Stimulated activated CD8-positive, alpha-beta memory T cell treated with anti-CD3 and anti-CD28 coated beads, Interleukin-4, amount 100 ng/mL, for 1 hour (primary cell): Measurements from ENCODE around the gene PTPRK.
A peak's percentile ranks its signal among the peaks of the same experiment; 100 is the strongest.

Experiments used
- DNase-seq, 2 donors: peaks; one replicate each; pipeline ENCODE4 v3.0.0-alpha.2; 2020; ENCODE audit warnings: low read depth in 2 of 2, low spot score in 1 of 2

The PTPRK gene

DNA sequence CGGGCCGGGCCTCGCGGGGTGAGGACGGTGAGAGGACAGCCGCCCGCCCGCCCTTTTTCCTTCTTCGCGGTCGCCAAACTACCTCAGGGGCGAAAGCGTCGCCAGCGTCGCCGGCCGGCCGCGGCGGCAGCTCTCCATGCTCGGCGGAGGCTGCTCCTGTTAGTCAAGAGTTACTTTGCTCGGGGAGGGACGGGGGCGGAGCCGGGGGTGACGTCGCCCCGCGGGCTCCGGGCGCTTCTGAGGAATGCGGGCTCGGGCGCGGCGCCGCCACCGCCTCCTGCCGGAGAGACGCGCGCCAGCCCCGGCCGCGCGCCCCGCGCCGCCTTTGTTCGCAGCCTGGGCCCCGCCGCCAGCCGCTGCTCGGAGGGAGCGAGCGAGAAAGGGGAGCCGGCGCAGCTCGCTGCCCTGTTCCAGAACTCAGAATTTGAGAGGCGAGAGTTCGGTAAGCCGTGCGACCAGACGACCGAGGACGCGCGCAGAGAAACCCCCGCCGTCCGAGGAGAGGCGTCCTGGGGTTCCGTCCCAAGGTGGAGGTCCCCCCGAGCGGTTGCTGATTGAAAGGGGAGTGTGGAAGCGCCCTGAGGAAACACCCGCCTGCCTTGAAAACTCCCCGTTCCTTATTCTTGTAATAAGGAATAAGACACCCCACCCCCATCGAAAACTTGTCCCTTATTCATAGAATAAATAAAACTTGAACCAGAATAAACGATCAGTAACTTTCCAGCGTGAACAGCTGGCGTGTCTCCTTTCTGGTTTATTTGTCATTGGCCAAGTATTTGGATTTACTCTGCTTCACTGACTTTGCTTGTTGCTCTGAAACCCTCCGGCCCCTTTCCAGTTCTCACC, at the start of gene PTPRK:
TSS of gene PTPRK (minus strand) at position 164 of the 846 bp plus-strand sequence. CDS start 241 bp downstream, outside the sequence.
- peak; percentile 55 to 73 for DNase-seq

DNA sequence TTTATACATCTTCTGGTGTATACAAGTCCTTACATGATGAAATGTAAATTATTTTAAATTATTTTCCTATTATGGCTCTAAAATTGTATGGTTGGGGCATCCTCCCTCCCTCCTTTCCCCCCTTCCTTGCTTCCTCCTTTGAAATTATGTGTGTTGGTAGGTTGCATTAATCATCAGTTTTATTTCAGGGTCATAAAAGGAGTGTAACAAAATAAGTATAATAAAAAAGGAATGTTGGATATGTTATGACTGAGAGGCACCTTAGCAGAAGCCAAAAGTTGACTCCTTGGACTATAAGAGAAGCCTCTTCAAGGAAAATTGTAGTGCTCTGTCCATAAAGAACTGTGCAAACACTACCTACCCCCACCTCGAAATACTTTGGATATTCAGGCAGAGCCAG, 46.6 kb upstream of the PTPRK start:
- no peak for DNase-seq

DNA sequence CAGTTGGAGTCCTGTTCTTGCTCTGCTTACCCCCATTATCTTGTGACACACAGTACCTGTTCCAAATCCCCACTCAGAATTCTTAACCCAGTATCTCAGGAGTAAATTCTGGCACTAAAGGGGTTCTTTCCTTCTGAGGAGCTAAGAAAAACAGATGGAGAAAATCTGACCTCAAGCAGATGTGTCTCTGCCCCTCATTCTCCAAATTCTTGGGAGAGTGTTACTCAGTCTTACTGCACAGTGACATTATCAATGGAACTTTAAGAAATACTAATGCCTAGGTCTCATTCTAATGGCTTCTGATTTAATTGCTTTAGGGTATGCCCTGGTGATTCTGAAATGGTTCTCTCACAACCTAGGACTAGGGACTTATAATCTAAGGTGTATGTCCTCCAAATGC, 40.6 kb upstream of the PTPRK start:
- DNase-seq, result no peak

- no peak for DNase-seq
Measured at GRCh38 chr6:128558924-128559323, 38.5 kb upstream of the PTPRK start.

GRCh38 chr6:128558021-128558420, 37.6 kb upstream of the PTPRK start:
- no peak for DNase-seq

DNA sequence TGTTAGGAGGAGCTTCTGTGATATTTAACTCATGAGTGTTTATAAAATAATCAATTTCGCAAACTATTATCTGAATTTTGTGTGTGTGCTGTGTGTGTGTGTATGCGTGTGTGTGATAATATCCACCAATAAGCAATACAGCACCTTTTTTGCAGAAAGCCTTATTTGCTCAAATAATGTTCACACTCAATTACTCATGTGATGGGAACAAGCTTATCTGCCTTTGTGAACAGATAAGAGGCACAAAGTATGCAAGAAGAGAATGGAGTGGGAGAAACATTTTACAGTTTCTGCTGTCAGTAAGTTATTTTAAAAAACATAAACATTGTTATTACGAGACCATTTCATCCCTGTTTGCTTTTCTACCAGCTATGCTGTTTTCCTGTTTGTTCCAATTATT, 36.7 kb upstream of the PTPRK start:
- no peak for DNase-seq

DNA sequence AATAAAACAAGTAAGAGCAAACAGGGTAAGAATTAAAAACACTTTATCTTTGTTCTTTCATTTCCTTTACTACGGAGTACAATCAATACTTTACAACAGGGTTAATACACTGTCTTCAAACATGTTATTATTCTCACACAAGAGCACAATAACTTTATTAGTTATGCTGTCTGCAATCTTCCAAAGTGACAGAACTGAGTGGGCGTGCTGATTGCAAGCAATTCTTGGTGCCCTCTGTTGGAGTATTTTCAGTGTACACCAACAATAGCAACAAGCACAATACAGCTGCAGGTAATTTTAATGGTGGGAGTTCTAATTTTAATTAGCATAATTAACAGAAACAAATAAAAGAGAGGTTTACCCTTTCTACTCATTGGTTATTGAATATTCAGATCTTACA, 33.9 kb upstream of the PTPRK start:
- no peak for DNase-seq

DNA sequence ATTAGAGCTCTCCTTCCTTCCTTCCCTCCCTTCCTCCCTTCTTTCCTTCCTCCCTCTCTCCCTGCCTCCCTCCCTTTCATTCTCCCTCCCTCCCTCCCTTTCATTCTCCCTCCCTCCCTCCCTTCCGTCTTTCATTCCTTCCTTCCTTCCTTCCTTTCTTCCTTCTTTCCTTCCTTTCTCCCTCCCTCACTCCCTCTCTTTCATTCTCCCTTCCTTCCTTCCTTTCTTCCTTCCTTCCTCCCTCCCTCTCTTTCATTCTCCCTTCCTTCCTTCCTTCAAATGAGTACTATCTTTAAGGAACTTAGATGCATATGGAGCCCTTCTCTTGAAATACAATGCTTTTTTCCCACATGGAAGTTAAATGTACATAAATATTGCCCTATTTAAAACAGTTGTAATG, 20.9 kb upstream of the PTPRK start:
- no peak for DNase-seq

DNA sequence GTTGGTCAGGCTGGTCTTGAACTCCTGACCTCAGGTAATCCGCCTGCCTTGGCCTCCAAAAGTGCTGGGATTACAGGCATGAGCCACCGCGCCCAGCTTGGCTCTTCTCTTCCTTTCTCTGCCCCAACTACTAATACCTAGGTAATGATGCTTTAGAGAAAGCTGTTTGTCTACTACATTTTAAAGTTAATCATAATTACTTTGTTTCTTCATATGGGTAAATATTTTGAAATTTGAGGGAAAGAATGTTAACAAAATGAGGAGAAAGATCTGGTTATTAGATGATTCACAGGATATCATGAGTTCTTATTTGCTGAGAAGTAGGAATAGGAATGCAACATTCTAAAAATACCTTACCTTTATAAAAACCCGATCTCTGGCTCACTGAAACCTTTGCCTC, 18.4 kb upstream of the PTPRK start:
- no peak for DNase-seq

GRCh38 chr6:128532827-128533226, 12.4 kb upstream of the PTPRK start:
- DNase-seq, result no peak

DNA sequence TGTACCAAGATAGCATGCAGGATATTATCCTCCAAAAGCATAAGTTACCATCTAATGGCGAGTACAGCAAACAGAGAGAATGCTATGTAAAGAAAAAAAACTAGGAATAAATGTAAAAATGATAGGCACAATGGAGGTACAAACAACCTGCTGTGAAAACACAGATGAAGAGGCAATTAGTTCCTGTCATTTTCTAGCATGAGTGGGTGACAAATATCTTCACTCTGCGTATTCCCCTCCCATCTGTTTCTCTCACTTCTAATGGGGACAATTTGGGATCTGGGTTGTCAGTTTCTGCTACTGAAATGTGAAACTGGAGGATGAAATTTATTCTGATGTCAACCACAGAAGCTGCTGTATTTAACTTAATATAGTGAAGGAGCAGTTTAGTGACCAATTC, 11.7 kb upstream of the PTPRK start:
- DNase-seq, result no peak

- no peak for DNase-seq
Measured at GRCh38 chr6:128531696-128532095, 11.3 kb upstream of the PTPRK start.

- DNase-seq, result no peak
Measured at GRCh38 chr6:128528241-128528640, 7.8 kb upstream of the PTPRK start.

- no peak for DNase-seq
Measured at GRCh38 chr6:128527375-128527774, 7.0 kb upstream of the PTPRK start.

DNA sequence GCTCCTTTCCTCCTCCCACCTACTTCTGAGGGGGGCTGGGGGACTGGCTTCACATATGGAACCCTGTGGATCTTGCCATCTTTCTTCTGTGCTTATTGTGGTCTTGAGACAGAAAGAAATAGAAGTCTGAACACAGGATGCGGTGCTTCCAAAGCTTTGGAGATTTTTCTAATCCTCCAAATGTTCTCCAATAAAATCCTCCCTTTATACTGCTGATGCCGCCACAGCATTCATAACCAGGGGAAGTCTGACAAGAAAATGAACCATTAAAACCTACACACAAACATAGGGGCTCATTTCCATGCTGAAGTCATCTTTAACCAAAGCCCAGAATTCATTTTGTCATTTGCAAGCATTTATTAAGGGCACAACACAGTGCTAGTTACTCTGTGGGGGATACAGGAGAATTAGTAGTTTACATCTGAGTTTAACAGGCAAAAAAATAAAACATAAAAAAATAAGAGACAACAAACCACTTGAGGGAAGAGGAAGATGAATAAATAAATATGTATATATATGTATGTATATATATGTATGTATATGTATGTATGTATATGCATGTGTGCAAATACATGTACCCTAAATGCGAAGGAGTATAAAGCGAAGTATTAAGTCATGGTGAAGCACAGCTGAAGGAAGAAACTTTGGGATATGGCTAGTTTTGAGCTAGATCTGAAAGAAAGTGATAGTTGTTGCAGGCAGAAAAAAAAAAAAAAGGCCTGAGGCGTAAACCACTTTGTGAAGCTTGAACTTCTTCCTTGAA, 5.9 kb upstream of the PTPRK start:
- DNase-seq, result no peak

GRCh38 chr6:128525406-128525805, 5.0 kb upstream of the PTPRK start:
- no peak for DNase-seq

GRCh38 chr6:128521282-128521632, 858 bp upstream of the PTPRK start:
- DNase-seq, result no peak

GRCh38 chr6:128519931-128520435, 416 bp downstream of the PTPRK start:
- DNase-seq, result peak in 1 of 2 donors; percentile 1

- peak in 1 of 2 donors; percentile 3 for DNase-seq
Measured at GRCh38 chr6:128519132-128519930, 1.1 kb downstream of the PTPRK start.

GRCh38 chr6:128518434-128519131, 1.8 kb downstream of the PTPRK start:
- no peak for DNase-seq

- DNase-seq, result no peak
Measured at GRCh38 chr6:128517124-128517523, 3.3 kb downstream of the PTPRK start.
